ENCODE results near the gene SLAMF7.
"Not testable (repeated sequence)": the region's sequence is repeated elsewhere in the genome, so short reads cannot be mapped to it uniquely, and the experiment has no call there.

SLAMF7 gene

GRCh38 chr1:160721473-160721872 is 17.6 kb upstream of the SLAMF7 start:
- DNase-seq: no peak

DNA sequence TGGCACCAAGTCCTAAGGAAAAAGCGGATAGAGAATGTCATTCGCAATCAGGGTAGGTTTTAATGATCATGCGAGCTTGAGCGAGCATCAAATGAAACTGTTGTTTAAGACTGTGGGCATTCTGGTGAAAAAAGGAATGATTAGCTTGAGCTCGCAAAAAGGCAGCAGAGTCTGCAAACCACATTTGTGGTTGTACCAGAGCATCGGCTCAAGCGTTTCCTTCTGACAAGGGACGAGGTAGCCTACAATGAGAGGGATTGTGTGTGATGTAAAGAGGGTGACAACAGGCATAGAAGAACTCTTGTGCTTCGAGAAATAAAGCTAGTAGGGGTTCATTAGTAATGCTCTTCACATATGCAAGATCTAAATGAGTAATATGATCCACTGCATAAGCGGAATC is 16.3 kb upstream of the SLAMF7 start:
- no peak for DNase-seq

GRCh38 chr1:160723332-160723731 is 15.7 kb upstream of the SLAMF7 start:
- no peak for DNase-seq

- DNase-seq: no peak
Observed at GRCh38 chr1:160724465-160725242, 14.4 kb upstream of the SLAMF7 start.

DNA sequence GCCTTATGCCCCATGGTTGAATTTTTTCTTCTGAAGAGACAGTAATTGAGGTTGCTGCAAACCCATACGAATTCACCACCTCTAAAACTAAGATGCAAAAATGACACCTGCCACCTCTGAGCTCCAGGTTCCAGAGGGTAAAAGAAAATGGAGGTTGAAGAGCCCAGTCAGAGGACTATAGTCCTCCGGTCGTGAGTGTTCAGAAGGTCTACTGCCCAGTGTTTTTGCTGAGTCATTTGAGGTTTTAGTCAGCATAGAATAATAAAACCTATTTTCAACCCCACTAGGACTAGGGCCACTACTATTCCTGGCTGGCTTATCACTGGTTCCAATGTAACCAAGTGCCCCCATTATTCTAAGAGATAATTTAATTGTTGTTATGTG is 12.9 kb upstream of the SLAMF7 start:
- no peak for DNase-seq

DNA sequence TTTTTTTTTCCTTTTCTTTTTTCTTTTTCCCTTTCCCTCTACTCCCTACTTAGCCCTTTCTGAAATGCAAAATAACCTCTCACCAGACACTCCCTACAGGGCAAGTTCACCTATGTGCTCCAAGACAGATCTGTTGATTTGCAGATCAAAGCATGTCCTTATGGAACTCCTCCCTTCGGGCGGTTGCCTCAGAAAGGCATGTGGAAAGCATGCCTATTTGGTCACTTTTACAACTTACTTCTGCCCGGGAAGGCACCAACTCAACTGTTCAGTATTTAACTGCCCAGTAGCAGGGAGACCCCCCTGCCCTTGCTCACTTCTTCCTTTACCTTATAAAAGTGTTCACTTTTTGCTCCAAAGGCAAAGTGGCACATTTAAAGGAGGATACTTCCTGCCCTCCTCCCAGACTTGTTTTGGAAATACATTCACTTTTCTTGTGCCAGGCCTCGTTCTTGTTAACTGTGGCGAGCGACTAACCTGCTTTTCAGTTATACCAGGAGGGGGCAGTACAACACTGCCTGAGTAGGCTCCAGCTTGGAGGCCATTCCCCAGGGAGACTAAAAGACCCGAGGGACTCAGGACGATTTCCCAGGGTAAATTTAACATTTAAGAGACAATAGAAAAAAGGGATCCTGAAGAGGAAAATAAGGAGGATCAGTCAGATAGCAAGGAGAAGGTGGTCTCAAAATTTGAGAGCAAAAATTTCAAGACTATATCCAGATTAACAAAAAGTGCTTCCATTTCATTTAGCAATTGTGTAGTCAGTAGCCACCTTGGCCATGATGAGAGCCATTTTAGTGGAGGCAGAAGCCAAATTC is 12.3 kb upstream of the SLAMF7 start:
- peak; percentile 72 for DNase-seq

DNA sequence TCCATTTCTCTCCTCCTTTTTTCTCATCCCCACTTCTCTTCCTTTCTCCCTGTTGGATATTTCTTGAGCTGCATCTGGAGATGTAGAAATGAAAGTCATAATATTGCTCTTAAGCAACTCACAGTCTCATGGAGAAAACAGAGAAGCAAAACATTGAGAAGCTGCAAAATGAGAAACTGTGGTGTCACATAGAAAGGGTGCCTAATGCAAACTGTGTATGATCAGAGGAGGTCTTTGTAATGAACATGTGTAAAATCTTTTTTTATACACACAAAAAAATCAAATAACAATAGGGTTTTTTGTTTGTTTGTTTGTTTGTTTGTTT is 11.8 kb upstream of the SLAMF7 start:
- no peak for DNase-seq

- not testable (repeated sequence) for DNase-seq
Observed at GRCh38 chr1:160731564-160731963, 7.5 kb upstream of the SLAMF7 start.

DNA sequence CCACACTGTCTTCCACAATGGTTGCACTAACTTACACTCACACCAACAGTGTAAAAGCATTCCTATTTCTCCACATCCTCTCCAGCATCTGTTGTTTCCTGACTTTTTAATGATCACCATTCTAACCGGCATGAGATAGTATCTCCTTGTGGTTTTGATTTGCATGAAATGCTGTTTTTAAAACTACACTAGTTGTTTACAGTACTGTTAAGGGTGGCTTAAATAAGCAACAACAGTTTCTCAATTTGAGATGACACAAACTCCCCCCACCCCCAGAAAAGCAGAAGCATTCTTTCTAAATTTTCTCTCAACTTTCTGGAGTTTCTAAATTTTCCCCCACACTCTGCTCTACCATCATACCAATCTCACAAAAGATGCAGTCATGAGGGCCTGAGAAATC is 7.1 kb upstream of the SLAMF7 start:
- DNase-seq: no peak

GRCh38 chr1:160733898-160734297 is 5.1 kb upstream of the SLAMF7 start:
- DNase-seq: no peak

DNA sequence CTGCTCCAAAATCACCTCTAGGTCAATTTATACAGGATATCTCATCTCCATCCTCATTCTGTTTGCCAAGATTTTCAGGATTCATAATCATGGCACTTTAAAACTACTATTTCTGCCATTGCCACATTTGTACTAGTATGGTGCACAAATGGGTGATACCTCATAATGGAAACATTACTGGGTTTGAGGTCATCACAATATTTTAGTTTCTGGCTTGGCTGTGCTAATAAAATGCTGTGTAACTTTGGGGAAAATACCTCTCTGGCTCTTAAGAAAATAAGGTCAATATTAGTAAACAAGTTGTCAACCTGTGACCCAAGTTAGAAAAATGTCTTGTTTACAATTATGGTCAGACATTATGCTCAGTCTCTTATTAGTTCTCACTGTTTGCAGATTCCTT is 4.7 kb upstream of the SLAMF7 start:
- DNase-seq: no peak

DNA sequence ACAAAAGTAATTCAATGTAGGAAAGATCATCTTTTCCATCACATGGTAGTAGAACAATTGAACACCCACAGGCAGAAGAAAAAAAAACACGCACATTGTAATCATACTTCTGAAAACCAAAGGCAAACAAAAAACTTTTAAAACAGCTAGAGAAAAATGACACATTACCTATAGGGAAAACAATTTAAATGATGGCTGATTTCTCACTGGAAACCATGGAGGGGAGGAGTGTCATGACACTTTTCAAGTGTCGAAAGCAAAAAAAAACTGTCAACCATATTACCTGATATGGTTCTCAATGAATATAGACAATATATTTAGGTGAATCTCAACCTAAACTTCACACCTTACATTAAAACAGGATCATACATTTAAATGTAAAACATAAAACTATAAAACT is 776 bp upstream of the SLAMF7 start:
- no peak for DNase-seq

DNA sequence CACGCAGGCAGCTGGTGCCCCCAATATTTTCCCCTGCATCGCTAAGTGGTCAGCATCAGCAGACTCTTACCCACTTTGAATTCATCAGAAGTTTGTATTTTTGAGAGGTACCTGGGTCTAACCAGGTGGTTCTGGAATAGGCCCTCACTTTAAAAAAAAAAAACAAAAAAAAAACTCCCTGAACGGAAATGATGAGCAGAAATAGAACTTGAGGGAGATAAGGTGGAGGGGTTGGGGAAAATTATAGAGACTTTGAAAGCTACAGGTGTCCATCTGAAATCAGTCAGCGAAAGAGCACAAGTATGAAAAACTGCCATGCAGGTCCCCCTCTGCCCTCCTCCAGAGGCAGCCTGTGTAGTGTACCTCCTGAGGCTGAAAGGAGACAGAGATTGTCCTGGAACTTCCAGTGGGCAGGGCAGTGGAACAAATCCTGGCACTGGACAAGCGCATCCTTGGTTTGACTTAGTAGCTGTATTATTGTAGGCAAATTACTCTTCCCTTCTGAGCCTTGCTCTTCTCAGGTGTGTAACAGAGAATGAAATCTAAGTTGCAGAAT is 1.2 kb downstream of the SLAMF7 start:
- DNase-seq: no peak

- DNase-seq: no peak
Observed at GRCh38 chr1:160741092-160741501, 2.0 kb downstream of the SLAMF7 start.

DNA sequence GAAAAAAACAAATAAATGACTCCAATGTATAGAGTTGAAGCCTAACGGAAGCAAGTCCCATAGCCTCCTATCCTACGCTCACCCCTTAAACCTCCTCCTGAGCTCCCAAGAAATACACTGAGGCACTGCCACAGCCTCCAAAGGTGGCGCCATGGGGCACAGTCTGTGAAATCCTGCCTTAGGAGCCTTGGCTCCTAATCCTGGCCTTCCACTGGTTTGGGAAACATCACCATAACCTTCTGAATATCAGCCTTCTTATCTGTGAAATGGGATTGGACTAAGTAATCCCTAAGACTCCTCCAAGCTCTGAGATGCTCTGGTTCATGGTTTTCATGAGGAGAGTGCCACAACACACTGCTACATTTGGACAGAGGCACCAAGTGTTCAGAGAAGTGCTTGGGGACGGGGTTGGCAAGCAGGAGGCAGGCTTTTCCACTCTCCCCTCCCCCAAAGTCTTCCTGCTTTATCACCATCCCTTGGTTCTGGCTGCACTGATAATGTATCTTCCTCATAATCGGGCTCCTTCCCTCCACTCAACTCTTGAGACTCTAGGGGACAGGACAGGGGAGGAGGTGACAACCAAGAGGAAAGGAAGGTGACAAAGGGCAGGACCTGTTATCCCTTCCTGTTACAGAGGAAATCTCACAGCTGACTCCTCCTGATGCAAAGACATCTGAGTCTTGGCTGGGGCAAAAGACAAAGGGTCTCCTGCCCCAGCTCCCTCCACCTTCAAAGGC is 2.7 kb downstream of the SLAMF7 start:
- DNase-seq: no peak

DNA sequence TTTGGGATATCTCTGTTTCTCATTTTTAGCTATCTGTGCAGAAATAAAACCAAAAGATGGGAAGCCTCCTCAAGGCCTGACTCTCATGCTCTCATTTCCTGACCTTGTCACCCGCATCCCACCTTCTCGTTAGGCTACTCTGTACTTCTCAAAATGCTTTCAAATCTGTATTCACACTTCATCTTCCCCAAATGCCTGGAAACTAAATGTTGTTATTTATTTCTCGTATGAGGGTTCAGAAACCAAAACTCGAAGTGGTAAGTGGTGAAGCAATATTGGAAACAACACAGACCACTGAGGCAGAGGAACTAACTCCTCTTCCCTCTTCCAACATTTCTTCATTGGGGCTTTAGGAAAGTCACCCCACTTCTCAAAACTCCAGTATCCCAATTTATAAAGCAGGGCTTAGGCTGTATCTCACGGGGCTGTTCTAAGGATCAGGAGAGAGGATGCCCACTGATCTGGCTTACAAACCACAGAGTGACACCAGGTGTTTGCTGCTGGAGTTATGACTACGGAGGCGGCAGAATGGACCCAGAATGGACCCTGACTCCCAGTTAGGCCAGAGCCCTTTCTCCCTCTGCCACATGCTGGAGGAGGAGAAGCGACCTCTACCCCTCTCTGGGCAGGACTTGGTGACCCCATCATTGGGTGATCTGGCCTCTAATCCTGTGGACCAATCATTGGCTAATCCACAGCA is 3.5 kb downstream of the SLAMF7 start:
- DNase-seq: no peak

DNA sequence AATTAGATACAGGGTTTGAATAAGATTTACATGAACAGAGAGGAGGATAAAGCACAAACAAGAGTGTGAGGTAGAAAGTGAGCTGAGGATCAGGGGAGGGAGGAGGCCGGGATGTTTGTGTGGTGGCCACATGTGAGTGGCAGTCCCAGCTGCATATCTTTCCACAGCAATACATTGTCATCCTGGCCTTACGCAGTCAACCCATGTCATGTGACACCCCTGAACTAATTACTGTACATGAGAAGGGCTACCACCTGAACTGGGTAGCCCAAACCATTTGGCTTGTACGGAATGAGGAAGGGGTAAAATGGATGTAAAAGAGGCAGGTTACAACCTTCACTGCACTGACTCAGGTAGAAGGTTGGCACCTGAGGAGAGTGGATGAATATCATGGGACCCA is 4.2 kb downstream of the SLAMF7 start:
- no peak for DNase-seq

- DNase-seq: no peak
Observed at GRCh38 chr1:160744199-160744851, 5.3 kb downstream of the SLAMF7 start.

GRCh38 chr1:160744852-160745520 is 5.9 kb downstream of the SLAMF7 start:
- no peak for DNase-seq

DNA sequence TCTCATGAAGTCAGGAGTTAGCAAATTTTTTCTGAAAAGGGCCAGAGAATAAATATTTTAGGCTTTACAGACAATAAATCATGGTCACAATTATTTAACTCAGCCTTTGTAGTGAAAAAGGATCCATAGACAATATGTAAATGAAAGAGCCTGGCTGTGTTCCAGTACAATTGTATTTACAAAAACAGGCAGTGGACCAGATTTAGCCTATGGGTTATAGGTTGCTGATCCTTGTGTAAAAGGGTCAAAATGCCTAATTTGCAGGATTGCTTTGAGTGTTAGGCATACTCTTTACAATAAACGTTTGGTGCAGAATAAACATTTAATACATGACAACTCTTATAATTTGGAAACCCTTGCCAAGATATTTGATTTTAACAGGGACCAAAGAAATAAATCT is 6.5 kb downstream of the SLAMF7 start:
- no peak for DNase-seq

GRCh38 chr1:160746836-160747500 is 7.9 kb downstream of the SLAMF7 start:
- no peak for DNase-seq

All from NCI-H69 (cell line).